Activated gamma-delta T cell treated with anti-CD3 and anti-CD28 coated beads, Interleukin-2, amount 50 U/mL, for 16 hours (primary cell): ENCODE results near the gene ZBTB21.

Experiments
- DNase-seq: peaks from one replicate; pipeline ENCODE4 v3.0.0-alpha.2; 2020; ENCODE audit warnings: low read depth

The ZBTB21 gene

DNA sequence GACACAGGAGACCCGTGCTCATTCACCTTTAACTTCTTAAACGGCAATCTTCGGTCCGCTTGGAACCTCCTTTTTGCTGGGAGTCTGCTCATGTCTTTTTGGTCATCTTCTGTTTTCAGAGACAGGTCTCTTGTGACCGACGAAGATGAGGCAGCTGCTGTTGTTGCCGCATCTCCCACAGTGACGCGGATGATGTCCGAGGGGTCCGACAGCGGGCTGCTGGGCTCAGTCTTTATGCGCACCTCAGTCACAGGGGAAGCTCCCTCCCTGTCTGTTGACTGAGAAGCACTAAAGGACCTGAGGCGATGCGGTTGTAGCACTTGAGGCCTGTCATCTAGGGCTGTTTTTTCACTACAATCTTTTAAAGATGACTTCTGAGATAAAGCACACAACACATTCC lies 17.6 kb downstream of the ZBTB21 start:
- DNase-seq, result no peak

GRCh38 chr21:41991659-41992058 lies 18.5 kb downstream of the ZBTB21 start:
- DNase-seq, result no peak

DNA sequence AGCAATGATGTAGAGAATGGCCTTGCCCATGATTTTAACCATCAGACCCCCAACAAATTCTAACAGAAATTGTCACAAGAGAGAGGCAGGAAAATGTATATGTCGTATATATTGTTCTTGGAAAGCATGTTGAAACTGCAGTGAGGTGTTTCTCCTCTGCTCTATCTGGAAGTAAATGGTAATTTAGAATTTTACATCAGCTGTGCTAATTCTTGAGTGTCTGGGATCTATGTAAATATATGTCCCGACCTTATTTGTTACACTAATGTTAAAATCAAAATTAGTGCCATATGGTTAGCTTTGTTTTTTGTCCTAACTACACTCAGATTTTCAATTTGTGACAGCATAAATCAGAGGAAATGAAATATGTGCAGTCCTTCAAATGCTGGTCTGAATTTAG lies 20.5 kb downstream of the ZBTB21 start:
- no peak for DNase-seq

GRCh38 chr21:41987310-41987709 lies 22.9 kb downstream of the ZBTB21 start:
- DNase-seq, result no peak

GRCh38 chr21:41985662-41986416 lies 24.3 kb downstream of the ZBTB21 start:
- no peak for DNase-seq

DNA sequence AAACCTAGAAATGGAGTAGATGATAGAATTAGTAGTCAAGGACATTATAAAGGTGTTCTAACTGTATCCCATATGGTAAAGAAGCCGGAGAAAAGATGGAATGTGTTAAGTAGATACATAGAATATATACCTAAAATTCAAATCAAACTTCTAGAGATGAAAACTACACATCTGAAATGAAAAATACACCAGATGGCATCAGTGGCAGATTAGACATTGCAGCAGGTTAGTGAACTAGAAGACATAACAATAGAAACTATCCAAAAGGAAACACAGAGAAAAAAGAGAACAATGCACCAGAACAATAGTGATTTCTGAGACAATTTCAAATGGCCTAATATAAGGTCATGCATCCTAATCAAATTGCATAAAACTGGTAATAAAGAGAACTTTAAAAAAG lies 26.9 kb downstream of the ZBTB21 start:
- no peak for DNase-seq

DNA sequence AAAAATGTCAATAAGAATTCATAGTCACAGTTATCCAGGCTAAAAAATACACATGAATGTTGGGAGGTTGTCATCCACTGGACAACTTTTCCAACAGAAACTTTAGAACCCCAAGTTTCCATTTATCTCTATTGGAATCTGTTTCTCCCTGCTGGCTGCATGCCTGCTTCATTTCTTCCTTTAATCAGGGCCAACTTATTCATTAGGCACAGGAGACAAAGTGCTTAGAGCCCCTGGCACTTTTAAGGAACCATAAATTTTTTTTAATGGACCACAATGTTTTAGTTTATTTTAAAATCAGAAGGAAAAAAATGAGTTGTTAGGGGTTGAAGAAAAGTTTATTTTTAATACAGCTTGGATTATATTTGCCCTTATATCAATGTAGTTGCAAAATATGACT lies 29.6 kb downstream of the ZBTB21 start:
- DNase-seq, result no peak

DNA sequence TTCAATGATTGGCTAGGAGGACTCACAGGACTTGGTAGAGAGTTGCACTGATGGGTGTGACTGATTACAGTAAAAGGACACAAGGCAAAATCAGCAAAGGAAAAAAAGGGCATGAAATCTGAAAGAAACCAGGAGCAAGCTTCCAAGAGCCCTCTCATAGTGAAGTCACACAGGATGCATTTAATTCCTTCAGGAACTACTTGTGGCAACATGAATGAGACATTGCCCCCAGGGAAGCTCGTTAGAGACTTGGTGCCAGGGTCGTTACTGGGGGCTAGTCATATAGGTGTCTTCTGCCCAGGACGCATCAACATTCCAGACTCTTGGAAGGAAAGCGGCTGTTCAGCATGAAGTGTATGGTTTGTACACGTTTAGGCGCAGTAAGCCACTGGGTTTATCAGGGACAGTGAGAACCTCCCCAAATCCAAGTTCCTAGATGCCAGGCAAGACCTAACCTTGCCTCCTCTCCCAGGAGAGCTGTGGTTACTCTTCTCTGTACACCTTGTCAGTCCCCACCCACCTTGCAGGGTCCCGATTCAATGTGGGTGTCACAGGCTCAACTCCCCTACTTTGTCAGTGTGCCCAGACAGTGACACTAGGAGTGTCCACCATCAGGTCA lies 30.3 kb downstream of the ZBTB21 start:
- no peak for DNase-seq

DNA sequence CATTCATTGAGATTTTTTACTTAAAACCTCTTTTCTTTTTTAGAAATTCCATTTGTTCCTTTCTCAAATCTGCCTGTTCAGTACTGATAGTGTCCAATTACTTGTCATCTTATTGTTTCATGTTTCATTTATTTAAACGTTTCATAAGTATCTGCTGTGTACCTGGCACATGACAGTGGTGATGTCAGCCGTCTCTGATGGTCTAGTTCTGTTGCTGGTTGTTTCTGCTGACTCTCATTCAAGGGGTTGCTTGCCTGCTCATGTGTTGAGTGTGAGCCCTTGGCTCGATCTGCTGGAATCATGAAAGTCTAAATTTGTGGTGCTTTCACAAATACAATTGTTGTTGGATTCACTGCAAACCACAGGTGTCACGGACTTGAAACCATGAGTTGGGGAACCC lies 30.8 kb downstream of the ZBTB21 start:
- DNase-seq, result no peak

GRCh38 chr21:41977034-41977950 lies 32.9 kb downstream of the ZBTB21 start:
- DNase-seq, result no peak

- no peak for DNase-seq
Measured at GRCh38 chr21:41976611-41977010, 33.5 kb downstream of the ZBTB21 start.

DNA sequence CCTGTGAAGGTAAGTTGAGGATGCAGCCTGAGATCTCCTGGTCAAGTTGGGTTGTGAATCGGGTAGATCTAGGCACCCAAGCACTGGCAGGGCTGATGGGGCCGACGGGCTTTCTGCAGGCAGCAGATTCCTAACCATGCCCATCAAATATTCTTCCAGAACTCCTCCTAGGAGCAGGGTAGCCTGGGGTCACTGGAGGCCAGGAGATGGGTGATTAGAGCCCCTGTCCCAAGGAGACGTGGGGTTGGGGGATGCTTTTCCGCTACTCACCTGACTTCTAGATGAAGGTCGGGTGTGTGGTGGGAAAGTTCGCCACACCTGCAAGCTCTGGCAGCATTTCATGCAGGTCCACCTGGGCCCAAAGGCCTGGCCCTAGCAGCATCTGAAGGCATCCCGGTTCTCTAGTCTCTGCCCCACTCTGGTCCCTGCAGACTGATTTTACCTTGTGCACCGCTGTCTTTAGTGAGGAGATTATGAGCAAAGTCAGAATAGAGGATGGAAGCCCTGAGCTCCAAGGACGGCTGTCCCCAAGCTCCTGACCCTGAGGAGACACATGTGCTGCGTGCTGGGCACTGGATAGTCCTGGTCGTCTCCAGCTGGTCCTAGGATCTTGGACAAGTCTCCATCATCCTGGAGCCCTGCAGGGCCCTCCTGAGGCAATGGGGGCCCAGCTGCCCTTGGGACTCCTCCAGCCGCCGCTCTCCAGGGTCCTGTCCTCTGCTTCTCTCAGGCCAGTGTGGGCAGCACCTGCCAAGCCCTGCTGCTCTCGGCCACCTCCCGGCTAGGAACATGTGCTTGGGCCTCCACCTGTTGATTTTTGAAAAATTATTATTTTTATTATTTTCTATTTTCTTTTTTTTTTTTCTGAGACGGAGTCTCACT lies 34.5 kb downstream of the ZBTB21 start:
- DNase-seq, result no peak

DNA sequence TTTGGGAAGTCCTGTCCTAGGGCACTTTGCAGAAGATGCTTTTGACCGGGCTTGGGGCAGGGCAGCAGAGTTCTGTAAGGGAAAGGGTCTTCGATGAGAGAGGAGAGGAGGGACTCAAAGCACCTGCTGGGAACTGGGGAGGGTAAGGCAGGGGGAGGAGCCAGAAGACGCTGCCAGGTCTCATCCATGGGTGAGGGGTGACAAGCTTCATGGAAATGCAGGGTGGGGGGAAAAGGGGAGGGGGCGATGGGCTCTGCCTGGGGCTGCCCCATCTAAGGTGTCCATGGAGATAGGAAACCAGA lies 35.5 kb downstream of the ZBTB21 start:
- no peak for DNase-seq

DNA sequence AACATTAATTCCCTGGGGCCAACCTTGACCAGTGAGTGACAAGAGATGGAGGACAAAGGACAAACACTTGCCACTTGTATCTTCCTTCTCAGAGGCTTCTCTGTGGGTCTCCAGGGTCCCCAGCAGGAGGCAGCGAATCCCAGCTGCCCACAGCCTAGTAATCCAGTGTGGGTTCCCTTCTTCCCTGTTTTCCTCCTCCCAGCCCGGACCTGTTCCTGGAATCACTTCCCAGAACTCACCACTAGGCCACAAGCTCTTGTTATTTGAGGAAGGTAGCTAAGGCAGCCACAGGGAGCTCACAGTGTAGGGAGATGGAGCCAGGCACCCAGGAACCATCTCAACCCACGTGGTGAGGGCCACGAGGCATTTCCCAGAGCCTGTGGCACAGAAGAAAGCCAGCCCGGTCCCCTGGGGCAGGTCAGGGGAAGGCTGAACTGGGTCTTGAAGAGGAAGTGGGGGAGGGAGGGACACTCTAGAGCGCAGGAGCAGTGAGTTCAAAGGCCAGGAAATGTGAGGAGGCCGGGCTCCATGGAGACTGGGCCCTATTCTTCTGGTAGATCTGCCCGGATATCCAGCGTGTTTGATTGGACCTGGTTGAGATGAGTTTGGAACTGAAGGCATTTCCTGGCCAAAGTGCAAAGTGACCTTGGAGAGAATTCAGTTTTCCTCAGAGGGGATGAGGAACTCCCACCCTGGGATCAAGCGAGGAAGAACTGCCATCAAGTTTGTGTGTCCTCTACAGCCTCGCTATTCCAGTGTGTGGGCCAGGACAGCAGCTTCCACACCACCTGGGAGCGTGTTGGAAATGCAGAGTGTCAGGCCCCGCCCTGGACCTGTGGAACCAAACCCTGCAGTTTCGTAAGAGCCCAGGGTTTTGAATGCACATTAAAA lies 36.1 kb downstream of the ZBTB21 start:
- no peak for DNase-seq

- DNase-seq, result no peak
Measured at GRCh38 chr21:41973427-41973831, 36.7 kb downstream of the ZBTB21 start.

DNA sequence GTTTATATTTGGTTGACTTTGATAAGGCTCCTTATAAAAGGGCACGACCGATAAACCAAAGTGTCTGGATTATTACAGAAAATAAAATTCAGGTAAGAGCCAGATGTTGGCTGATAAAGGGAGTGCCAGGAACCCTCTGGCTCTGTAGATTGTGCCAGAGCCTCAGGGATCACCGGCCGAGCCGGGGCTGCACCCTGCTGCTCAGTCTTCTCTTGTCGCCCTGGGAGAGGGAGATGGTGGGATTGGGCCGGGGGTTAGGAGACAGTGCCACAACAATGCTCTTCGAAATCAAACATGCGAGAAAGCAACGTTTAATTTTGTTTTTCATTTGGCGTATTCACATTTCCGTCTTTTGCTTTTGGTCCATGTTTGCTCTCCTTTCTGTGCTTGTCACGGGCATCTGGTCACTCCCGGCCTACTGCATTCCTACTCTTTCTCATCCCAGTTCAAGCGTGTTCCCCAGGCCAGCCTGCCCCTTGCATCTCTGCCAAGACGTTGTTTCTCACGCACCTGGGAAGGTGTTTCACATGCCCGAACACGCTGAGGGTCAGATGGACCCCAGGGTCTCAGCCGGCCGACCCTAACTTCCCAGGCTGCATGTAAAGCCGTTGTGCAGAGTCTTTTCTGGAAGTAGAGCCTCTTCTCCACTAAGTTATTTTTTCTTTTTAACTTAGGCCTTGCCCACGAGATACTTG lies 37.5 kb downstream of the ZBTB21 start:
- DNase-seq, result no peak

- no peak for DNase-seq
Measured at GRCh38 chr21:41971891-41972290, 38.3 kb downstream of the ZBTB21 start.

- DNase-seq, result no peak
Measured at GRCh38 chr21:41970751-41971653, 39.2 kb downstream of the ZBTB21 start.

- DNase-seq, result no peak
Measured at GRCh38 chr21:41970106-41970391, 40.1 kb downstream of the ZBTB21 start.

- no peak for DNase-seq
Measured at GRCh38 chr21:41967708-41968107, 42.5 kb downstream of the ZBTB21 start.
